HEK293T (cell line): Measurements from ENCODE around the gene TESK2.

Experiments used
- CTCF ChIA-PET: fragments of 350-600 bp; formaldehyde crosslinking; extraction: SDS; loops from one replicate; lab custom pipeline; 2021; ENCODE audit warnings: antibody characterized with exemption, inconsistent platforms; lab: Yijun Ruan, JAX
- POLR2A ChIA-PET: fragments of 350-600 bp; formaldehyde crosslinking; extraction: SDS; loops from one replicate; lab custom pipeline; 2020; ENCODE audit warnings: antibody characterized with exemption, inconsistent platforms; lab: Yijun Ruan, JAX
- DNase-seq: peaks from one replicate; pipeline ENCODE4 v3.0.0; 2012; ENCODE audit warnings: mixed read lengths; ENCODE audit errors: extremely low spot score
- ARNT ChIP-seq: fragments of 450-650 bp; IDR thresholded peaks from 2 replicates; pipeline ENCODE4 v1.6.1; 2017; ENCODE audit warnings: mild to moderate bottlenecking
- BHLHE40 ChIP-seq: fragments of 450-650 bp; IDR thresholded peaks from 2 replicates; pipeline ENCODE4 v1.6.1; 2016; ENCODE audit warnings: mild to moderate bottlenecking, moderate library complexity, borderline replicate concordance
- CTBP1 ChIP-seq: fragments of 450-650 bp; IDR thresholded peaks from 2 replicates; pipeline ENCODE4 v1.6.1; 2016; ENCODE audit warnings: borderline replicate concordance
- ELF4 ChIP-seq: fragments of 450-650 bp; IDR thresholded peaks from 2 replicates; pipeline ENCODE4 v1.6.1; 2017; ENCODE audit warnings: antibody characterized with exemption
- FOXA1 ChIP-seq: fragments of 450-650 bp; IDR thresholded peaks from 2 replicates; pipeline ENCODE4 v1.6.1; 2016; ENCODE audit warnings: mild to moderate bottlenecking
- FOXK2 ChIP-seq: fragments of 450-650 bp; IDR thresholded peaks from 2 replicates; pipeline ENCODE4 v1.6.1; 2016; ENCODE audit warnings: mild to moderate bottlenecking
- FOXM1 ChIP-seq: fragments of 450-650 bp; IDR thresholded peaks from 2 replicates; pipeline ENCODE4 v1.6.1; 2017; ENCODE audit warnings: mild to moderate bottlenecking, borderline replicate concordance
- HDGF ChIP-seq: fragments of 450-650 bp; IDR thresholded peaks from 2 replicates; pipeline ENCODE4 v1.6.1; 2017; ENCODE audit warnings: antibody characterized with exemption, borderline replicate concordance
- L3MBTL2 ChIP-seq: fragments of 450-650 bp; conservative IDR thresholded peaks from 2 replicates; pipeline ENCODE4 v1.6.1; 2016; ENCODE audit warnings: mild to moderate bottlenecking
- LEF1 ChIP-seq: fragments of 450-650 bp; IDR thresholded peaks from 2 replicates; pipeline ENCODE4 v1.6.1; 2017; ENCODE audit warnings: mild to moderate bottlenecking, borderline replicate concordance
- NFRKB ChIP-seq: fragments of 450-650 bp; IDR thresholded peaks from 2 replicates; pipeline ENCODE4 v1.6.1; 2016; ENCODE audit warnings: mild to moderate bottlenecking, moderate library complexity
- PKNOX1 ChIP-seq: fragments of 450-650 bp; IDR thresholded peaks from 2 replicates; pipeline ENCODE4 v1.6.1; 2016
- SP1 ChIP-seq: fragments of 450-650 bp; IDR thresholded peaks from 2 replicates; pipeline ENCODE4 v1.6.1; 2017
- SUZ12 ChIP-seq: fragments of 450-650 bp; IDR thresholded peaks from 2 replicates; pipeline ENCODE4 v1.6.1; 2016; ENCODE audit warnings: mild to moderate bottlenecking
- TARDBP ChIP-seq: fragments of 450-650 bp; IDR thresholded peaks from 2 replicates; pipeline ENCODE4 v1.6.1; 2016
- ZNF384 ChIP-seq: fragments of 450-650 bp; IDR thresholded peaks from 2 replicates; pipeline ENCODE4 v1.6.1; 2016

TESK2 gene

GRCh38 chr1:45332346-45332720, 158.6 kb downstream of the TESK2 start:
- POLR2A ChIA-PET, result interaction anchor here (7.0 kb wide), 1 partner anchor 8 kb away, joined by 61 read pairs; the partner anchor contains the start of genes MUTYH and TOE1
- no peak for DNase-seq
- CTCF ChIA-PET, result no interaction called here
- TF ChIP-seq LEF1 (no peak), ELF4 (no peak), BHLHE40 (no peak), ARNT (no peak), NFRKB (no peak), HDGF (no peak), FOXK2 (no peak), SP1 (no peak), L3MBTL2 (no peak), SUZ12 (no peak)

GRCh38 chr1:45331436-45332345, 159.3 kb downstream of the TESK2 start:
- ChIA-PET POLR2A (interaction anchor here (1.5 to 7.0 kb wide), 2 partner anchors 8 to 28 kb away, joined by 5 to 61 read pairs; partner anchors contain the start of genes MUTYH and TOE1), CTCF (no interaction called here)
- DNase-seq, result no peak
- TF ChIP-seq CTBP1 (no peak), ARNT (no peak), ELF4 (no peak), SUZ12 (no peak), BHLHE40 (no peak), ZNF384 (no peak)

DNA sequence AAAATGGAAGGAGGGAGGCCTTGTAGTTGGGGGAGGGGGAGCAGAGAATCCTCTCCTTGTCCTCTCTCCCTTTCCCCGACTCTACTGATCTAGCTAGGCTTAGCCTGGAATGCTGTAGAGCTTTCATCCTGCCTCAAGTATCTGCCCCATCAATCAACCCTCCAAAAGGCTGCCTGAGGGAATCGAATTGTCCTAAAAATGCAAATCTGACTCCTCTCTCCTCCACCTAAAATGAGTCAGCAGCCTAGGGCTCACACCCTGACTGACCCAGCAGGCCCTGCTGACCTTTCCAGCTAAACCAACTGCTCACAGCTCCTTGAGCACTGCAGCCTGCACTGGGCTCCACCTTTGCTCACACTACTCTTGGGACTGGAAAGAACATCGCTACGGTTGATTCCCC, 161.5 kb downstream of the TESK2 start:
- ChIA-PET POLR2A (interaction anchor here (0.7 to 7.0 kb wide), 3 partner anchors 11 to 24 kb away, joined by 3 to 61 read pairs (median 4); partner anchors contain the start of genes MUTYH and TOE1), CTCF (no interaction called here)
- DNase-seq, result no peak
- TF ChIP-seq HDGF, result no peak
- no peak for TF ChIP-seq FOXM1
- TF ChIP-seq LEF1, result no peak
- TF ChIP-seq L3MBTL2, result no peak
- no peak for TF ChIP-seq SP1
- TF ChIP-seq FOXA1, result no peak
- no peak for TF ChIP-seq PKNOX1
- no peak for TF ChIP-seq ELF4
- TF ChIP-seq ZNF384, result no peak
- TF ChIP-seq FOXK2, result no peak

DNA sequence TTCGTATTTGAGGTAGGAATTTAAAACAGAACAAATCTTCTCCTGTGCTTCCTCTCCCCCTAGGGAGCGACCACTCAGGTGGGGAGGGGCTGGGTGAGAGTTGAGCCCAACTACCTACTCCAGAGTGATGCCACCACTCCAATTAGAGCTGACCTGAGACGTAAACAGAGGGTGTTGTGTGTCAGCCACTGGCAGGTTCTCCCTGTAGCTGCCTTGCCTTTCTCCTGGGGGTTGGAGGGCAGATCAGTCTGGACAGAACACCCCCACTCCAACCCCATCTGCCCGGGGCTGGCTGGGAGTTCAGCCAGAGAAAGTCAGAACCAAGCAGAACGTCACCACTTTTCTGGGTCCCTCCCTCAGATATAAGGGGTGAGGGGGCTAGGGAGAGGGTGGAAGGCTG, 162.3 kb downstream of the TESK2 start:
- no peak for DNase-seq
- ChIA-PET CTCF (no interaction called here), POLR2A (interaction anchor here (0.6 to 7.0 kb wide), 4 partner anchors 8 to 24 kb away, joined by 3 to 61 read pairs (median 4); partner anchors contain the start of genes MUTYH and TOE1)
- TF ChIP-seq SUZ12 (no peak), TARDBP (no peak), FOXK2 (no peak), ZNF384 (no peak)

DNA sequence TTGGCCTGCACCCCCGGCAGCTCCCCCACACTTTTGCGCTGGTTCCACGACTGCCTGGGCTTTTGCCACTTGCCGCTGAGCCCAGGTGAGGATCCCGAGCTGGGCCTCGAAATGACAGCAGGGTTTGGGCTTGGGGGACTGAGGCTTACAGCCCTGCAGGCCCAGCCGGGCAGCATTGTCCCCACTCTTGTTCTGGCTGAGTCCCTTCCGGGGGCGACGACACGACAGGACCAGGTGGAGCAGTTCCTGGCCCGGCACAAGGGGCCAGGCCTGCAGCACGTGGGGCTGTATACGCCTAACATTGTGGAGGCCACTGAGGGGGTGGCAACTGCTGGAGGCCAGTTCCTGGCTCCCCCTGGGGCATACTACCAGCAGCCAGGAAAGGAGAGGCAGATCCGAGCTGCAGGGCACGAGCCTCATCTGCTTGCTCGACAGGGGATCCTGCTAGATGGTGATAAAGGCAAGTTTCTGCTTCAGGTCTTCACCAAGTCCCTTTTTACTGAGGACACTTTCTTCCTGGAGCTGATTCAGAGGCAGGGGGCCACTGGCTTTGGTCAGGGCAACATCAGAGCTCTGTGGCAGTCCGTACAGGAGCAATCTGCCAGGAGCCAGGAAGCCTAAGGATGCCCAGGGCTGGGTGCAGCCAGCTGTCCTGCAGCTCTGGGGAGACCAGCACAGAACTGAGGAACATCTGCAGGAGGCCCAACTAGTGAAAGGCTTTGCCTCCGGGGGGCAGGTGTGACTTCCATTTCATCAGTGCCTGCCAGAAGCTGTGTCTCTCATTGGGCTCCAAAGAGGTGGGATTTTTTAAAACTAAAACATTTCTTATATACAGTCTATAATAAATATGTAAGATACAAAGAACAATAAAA, 163.1 kb downstream of the TESK2 start:
- POLR2A ChIA-PET, result interaction anchor here (0.6 to 7.0 kb wide), 3 partner anchors 9 to 16 kb away, joined by 3 to 61 read pairs (median 4); partner anchors contain the start of genes MUTYH and TOE1
- no peak for DNase-seq
- CTCF ChIA-PET, result no interaction called here
- no peak for TF ChIP-seq FOXM1
- TF ChIP-seq ELF4, result no peak
- TF ChIP-seq ZNF384, result no peak
- no peak for TF ChIP-seq TARDBP
- no peak for TF ChIP-seq CTBP1
- no peak for TF ChIP-seq SP1
- no peak for TF ChIP-seq HDGF
- no peak for TF ChIP-seq LEF1
- no peak for TF ChIP-seq FOXK2
- TF ChIP-seq FOXA1, result no peak
- no peak for TF ChIP-seq ARNT
- no peak for TF ChIP-seq SUZ12
- no peak for TF ChIP-seq BHLHE40

DNA sequence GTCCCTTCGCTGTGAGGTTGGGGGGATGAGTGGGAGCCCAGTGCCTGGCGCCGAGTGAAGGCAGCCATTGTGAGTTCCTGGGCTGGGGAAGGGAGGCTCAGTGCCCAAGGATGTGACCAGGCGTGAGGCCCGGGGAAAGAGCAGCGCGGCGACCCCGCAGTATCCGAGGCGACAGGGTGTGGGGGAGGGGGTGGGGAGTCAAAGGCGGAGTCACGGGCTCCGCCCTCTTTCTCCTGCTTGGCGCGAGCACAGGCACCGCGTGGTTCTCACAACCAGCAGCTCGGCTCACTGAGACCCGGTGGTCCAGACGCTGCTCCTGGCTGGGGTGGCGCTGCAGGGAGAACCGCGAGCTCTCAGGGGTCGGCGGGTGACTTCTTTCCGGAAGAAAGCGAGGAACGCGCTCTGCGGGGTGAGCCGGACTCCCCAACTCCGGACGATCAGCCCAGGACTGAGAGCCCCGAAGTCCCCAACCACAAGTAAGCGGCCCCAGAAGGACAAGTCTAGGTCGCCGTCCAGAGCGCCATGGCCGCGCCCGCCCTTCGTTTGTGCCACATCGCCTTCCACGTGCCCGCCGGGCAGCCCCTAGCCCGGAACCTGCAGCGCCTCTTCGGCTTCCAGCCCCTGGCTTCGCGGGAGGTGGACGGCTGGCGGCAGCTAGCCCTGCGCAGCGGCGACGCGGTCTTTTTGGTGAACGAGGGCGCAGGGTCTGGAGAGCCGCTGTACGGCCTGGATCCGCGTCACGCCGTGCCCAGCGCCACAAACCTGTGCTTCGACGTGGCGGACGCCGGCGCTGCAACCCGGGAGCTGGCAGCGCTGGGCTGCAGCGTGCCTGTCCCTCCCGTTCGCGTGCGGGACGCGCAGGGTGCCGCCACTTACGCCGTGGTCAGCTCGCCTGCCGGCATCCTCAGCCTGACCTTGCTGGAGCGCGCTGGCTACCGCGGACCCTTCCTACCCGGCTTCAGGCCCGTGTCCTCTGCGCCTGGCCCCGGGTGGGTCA, 164.0 kb downstream of the TESK2 start, which contains the start of gene HPDL:
TSS of gene HPDL (plus strand) at position 269 of the 997 bp plus-strand sequence. CDS start at position 523, 254 bp downstream.
- TF ChIP-seq BHLHE40 (no peak), FOXK2 (no peak), PKNOX1 (no peak), FOXA1 (no peak)
- CTCF ChIA-PET, result no interaction called here
- POLR2A ChIA-PET, result interaction anchor here (7.0 kb wide), 1 partner anchor 13 kb away, joined by 61 read pairs; the partner anchor contains the start of genes MUTYH and TOE1
- no peak for DNase-seq
